ENCODE measurements around the gene GM2A. TPM values are rescaled to one million over a fixed set of nuclear protein-coding genes. Genes with fewer than 3 reads are reported as not detected.

The GM2A gene
- total and polyA plus RNA-seq, 2 of the 8 experiments (the other 6 are each of a cell fraction or from before 2014, with no cell fraction given): 18.5 to 32.2 TPM

GRCh38 chr5:151317871-151318270 lies 64.9 kb downstream of the GM2A start (continued):
- no peak for TF ChIP-seq MAX (IDR thresholded peaks at IDR 0.05)
- TF ChIP-seq POU5F1 (IDR thresholded peaks at IDR 0.05; ENCODE audit: low read depth, low read length): no peak
- TF ChIP-seq RXRA (IDR thresholded peaks at IDR 0.05; ENCODE audit: insufficient read depth, low read depth, low read length): no peak
- no peak for TF ChIP-seq CTBP2 (IDR thresholded peaks at IDR 0.05; ENCODE audit: borderline replicate concordance, insufficient read depth, insufficient read length, low read length)
- no peak for TF ChIP-seq E2F6 (IDR thresholded peaks at IDR 0.05)
- TF ChIP-seq KDM1A (IDR thresholded peaks at IDR 0.05; ENCODE audit: borderline replicate concordance, low read length): no peak
- TF ChIP-seq, protein P1, sequence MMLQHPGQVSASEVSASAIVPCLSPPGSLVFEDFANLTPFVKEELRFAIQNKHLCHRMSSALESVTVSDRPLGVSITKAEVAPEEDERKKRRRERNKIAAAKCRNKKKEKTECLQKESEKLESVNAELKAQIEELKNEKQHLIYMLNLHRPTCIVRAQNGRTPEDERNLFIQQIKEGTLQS (IDR thresholded peaks at IDR 0.05; ENCODE audit: insufficient read depth, low read depth, low read length): no peak
- no peak for TF ChIP-seq JUN (IDR thresholded peaks at IDR 0.05; ENCODE audit: low read depth, low read length)
